HG03280 (cell line): ENCODE measurements around the gene LGI1.

Experiments used
- ATAC-seq: cut with Tn5 transposase; IDR thresholded peaks from one replicate; pipeline ENCODE4 v1.9.1; 2021; ENCODE audit warnings: mild to moderate bottlenecking, moderate library complexity; ENCODE audit not compliant: unreplicated experiment

LGI1 gene

GRCh38 chr10:93844979-93845626, 87.4 kb downstream of the LGI1 start:
- no peak for ATAC-seq
